GM12875 (cell line): Measurements from ENCODE around the gene SPIB.

Experiments used
- H3K4me3 ChIP-seq: one replicate; pipeline ENCODE4 v1.5.1; 2011; ENCODE audit warnings: low read depth, low read length, control low read depth
- TF ChIP-seq, protein P1 (sequence below): IDR thresholded peaks from 2 replicates; pipeline ENCODE4 v1.5.1; 2011; ENCODE audit warnings: low read depth, mild to moderate bottlenecking, control low read depth, inconsistent platforms, low read length, moderate library complexity, borderline replicate concordance; ENCODE audit not compliant: insufficient read depth

SPIB gene

DNA sequence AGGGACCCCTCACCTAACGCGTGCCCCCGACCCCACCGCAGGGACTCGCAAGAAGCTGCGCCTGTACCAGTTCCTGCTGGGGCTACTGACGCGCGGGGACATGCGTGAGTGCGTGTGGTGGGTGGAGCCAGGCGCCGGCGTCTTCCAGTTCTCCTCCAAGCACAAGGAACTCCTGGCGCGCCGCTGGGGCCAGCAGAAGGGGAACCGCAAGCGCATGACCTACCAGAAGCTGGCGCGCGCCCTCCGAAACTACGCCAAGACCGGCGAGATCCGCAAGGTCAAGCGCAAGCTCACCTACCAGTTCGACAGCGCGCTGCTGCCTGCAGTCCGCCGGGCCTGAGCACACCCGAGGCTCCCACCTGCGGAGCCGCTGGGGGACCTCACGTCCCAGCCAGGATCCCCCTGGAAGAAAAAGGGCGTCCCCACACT lies 9.3 kb downstream of the SPIB start:
- peak overlapping the region; percentile 23 for H3K4me3 ChIP-seq

DNA sequence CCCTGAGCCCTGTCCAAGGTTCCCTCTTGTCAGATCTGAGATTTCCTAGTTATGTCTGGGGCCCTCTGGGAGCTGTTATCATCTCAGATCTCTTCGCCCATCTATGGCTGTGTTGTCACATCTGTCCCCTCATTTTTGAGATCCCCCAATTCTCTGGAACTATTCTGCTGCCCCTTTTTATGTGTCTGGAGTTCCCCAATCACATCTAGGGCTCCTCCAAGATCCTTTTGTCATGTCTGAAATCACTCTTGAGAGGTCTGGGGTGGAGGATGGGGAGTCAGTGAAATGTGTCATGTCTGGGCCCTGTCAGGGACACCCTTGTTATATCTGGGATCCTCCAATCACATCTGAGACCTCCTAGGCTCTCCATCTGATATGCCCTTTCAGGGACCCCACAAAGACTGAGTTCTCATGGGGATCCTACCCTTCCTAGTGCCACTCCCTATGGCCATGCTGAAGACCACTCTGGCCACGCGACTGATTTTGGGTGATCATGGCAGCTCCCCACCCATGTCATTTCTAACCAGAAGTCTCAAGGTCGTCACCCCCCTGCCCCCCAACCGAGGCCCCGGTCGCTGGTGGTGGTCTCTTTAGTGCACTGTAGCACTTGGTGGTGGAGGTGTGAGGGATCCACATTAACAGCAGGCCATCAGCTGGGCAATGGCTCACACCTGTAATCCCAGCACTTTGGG lies 10.2 kb downstream of the SPIB start:
- H3K4me3 ChIP-seq: no peak overlapping the region
- TF ChIP-seq, protein P1, sequence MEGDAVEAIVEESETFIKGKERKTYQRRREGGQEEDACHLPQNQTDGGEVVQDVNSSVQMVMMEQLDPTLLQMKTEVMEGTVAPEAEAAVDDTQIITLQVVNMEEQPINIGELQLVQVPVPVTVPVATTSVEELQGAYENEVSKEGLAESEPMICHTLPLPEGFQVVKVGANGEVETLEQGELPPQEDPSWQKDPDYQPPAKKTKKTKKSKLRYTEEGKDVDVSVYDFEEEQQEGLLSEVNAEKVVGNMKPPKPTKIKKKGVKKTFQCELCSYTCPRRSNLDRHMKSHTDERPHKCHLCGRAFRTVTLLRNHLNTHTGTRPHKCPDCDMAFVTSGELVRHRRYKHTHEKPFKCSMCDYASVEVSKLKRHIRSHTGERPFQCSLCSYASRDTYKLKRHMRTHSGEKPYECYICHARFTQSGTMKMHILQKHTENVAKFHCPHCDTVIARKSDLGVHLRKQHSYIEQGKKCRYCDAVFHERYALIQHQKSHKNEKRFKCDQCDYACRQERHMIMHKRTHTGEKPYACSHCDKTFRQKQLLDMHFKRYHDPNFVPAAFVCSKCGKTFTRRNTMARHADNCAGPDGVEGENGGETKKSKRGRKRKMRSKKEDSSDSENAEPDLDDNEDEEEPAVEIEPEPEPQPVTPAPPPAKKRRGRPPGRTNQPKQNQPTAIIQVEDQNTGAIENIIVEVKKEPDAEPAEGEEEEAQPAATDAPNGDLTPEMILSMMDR: no peak

More for the DNA sequence above, 9.3 kb downstream of the SPIB start:
- TF ChIP-seq, protein P1: no peak

DNA sequence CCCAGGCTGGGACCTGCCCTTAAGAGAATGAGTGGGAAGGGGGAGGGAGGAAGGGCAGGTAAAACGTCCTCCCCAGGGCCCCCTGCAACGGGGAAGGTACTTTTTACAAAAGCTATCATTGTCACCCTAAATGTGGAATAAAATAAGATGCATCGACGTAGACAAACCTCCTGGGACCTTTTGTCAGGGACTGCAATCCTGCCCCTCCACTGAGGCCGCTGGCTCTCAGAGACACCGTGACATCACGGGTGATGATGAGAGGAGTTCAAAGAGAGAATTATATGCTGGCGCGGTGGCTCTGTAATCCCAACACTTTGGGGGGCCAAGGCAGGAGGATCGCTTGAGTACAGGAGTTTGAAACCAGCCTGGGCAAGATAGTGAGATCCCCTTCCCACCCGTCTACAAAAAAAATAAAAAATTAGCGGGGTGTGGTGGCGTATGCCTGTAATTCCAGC lies 12.2 kb downstream of the SPIB start:
- H3K4me3 ChIP-seq: peak overlapping the region; percentile 58
- TF ChIP-seq, protein P1: no peak

DNA sequence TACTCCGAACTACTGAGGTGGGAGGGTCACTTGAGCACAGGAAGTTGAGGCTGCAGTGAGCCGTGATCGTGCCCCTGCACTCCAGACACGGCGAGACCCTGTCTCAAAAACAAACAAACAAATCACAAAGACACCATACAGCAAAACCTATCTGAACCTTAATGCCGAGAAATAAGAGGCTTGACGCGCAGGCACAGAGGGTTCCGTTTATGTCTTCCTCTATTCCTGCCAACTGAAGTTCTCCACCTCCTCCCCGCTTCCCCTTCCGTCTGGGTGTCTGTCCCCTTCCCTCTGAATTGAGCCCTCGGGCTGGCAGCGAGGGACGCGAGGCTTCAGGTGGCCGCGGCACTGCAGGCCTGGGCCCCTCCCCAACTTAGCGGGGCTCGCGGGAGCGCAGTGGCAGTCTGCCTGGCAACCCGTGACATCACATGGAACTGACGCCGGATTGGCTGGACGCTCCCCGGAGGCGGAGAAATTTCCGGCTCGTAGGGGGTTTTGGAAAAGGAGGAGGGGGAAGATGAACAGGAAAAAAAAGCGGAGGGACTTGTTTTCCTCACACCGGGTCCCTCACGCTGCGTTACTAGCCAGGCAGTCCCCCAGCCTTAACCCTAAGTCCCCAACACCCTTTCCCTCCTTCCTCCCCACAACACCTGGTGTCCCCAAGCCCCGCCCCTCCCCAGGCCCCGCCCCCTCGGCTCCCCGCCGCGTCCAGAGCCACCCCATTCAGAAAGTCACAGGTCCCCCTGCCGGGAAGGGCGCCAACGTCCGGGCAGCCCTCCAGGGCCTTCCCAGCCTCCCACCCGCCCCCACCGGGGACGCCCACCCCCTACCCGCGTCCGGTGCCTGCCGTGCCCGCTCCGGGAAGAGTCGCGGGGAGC lies 12.8 kb downstream of the SPIB start:
- H3K4me3 ChIP-seq: peak overlapping the region; percentile 58
- TF ChIP-seq, protein P1: no peak

DNA sequence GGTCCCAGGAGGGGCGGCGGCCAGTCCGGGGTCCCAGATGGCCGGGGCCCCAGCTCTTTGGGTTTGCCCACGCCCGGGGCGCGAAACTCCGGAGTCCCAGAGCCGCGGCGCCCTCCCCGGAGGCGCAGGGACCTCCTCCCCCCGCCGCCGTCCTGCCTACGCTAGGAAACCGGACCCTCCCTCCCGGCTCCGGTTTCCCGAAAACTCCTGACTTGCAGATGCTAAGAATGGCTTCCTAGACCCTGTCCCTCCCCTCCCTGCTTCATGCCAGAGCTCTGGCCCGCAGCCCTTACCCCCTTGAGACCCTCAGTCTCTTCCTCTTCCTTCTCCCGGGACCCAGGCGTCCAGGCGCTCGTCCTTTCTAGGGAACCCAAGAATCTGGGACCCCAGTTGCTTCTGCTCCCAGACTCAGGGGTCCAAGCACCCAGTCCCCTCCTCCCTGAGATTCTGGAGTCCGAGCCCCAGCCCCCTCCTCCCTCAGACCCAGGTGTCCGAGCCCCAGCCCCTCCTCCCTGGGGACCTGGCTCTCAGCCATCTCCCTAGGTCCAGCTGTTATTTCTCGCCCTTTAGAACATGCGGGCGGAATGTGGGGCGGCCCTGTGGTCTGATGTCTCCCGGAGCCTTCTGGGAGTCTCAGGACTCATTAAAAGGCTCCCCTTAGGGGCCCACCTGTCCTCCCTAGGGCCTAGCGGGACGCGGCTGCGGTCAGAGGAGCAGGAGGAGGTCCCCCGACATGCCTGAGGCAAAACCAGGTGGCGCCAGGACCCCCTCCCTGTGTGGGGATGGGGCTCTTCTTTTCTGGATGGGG lies 13.7 kb downstream of the SPIB start, which contains the start of gene MYBPC2:
MYBPC2 (plus strand) TSS at position 672 of the 808 bp plus-strand sequence; CDS start at position 734, 62 bp downstream.
- peak within 1 kb of the TSS; percentile 58 for H3K4me3 ChIP-seq
- TF ChIP-seq, protein P1: no peak

DNA sequence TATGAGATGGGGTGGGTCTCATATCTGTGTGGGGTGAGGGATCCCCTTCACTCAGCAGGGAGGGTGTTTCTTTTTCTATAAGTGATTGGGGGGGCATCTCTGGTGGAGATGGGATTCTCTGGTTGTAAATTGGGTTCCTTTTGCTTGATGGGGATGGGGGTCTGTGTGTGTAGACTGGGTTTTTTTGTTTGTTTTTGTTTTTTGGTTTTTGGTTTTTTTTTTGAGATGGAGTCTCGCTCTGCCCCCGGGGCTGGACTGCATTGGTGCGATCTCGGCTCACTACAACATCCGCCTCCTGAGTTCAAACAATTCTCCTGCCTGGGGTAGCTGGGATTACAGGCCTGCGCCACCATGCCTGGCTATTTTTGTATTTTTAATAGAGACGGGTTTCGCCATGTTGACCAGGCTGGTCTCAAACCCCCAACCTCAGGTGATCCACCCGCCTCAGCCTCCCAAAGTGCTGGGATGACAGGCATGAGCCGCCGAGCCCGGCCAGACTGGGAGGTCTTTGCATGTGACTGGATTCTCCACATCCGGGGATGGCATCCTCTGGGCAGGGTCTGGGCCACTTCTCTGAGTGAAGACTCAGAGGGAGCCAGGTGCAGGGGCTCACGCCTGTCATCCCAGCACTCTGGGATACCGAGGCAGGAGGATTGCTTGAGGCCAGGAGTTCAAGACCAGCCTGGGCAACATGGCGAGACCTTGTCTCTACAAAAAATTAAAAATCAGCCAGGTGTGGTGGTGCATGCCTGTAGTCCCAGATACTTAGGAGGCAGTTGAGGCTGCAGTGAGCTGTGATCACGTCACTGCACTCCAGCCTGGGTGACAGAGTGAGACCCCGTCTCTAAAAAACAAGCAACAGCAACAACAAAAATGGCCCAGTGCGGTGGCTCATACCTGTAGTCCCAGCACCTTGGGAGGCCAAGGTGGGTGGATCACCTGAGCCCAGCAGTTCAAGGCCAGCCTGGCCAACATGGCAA lies 14.8 kb downstream of the SPIB start:
- H3K4me3 ChIP-seq: peak overlapping the region; percentile 57
- TF ChIP-seq, protein P1: no peak
